K562 (cell line): Measurements from ENCODE around the gene STXBP4. TPM values are rescaled to one million over a fixed set of nuclear protein-coding genes. Genes with fewer than 3 reads are reported as not detected.

ENCODE experiments used
- AFF1 ChIP-seq, 2 experiments: fragments of 450-650 bp; IDR thresholded peaks; 2 replicates each; pipeline ENCODE4 v1.6.1; 2018; ENCODE audit warnings: mild to moderate bottlenecking in 2 of 2, low read depth in 1 of 2; ENCODE audit not compliant: partially characterized antibody in 2 of 2
- ETS1 ChIP-seq: conservative IDR thresholded peaks from 2 replicates; pipeline ENCODE4 v1.6.1; 2011; ENCODE audit warnings: low read depth, mild to moderate bottlenecking, low read length; ENCODE audit not compliant: control insufficient read depth
- HNRNPH1 ChIP-seq: fragments of 200-400 bp; formaldehyde crosslinking; optimal IDR thresholded peaks from 2 replicates; pipeline ENCODE3; 2017; ENCODE audit warnings: low read depth, mild to moderate bottlenecking, low read length, moderate library complexity
- KAT7 ChIP-seq: sonication (generic); formaldehyde crosslinking; IDR thresholded peaks from 2 replicates; pipeline ENCODE4 v1.8.0; 2022; ENCODE audit warnings: missing genetic modification reagents, mild to moderate bottlenecking, borderline replicate concordance
- LCOR ChIP-seq: sonication (generic); formaldehyde crosslinking; IDR thresholded peaks from 2 replicates; pipeline ENCODE4 v1.8.0; 2022; ENCODE audit warnings: mild to moderate bottlenecking, missing genetic modification reagents
- MYNN ChIP-seq, 2 experiments: sonication (generic); formaldehyde crosslinking in 1 of 2; IDR thresholded peaks; 2 replicates each; pipeline versions ENCODE4 v1.5.0 to v1.6.1; 2016 to 2020; ENCODE audit warnings: antibody characterized with exemption in 1 of 2, missing genetic modification reagents in 1 of 2
- PTBP1 ChIP-seq: fragments of 200-400 bp; formaldehyde crosslinking; IDR thresholded peaks from 2 replicates; pipeline ENCODE4 v1.6.1; 2017; ENCODE audit warnings: low read depth, low read length
- RFX1 ChIP-seq: fragments of 450-650 bp; IDR thresholded peaks from 2 replicates; pipeline ENCODE4 v1.6.1; 2016; ENCODE audit warnings: mild to moderate bottlenecking, moderate library complexity
- SETDB1 ChIP-seq: IDR thresholded peaks from one replicate; pipeline ENCODE4 v1.6.1; 2012; ENCODE audit warnings: low read length, control low read depth, inconsistent platforms
- SIRT6 ChIP-seq: IDR thresholded peaks from one replicate; pipeline ENCODE4 v1.6.1; 2012; ENCODE audit warnings: low read depth, mild to moderate bottlenecking, control low read depth, inconsistent platforms, low read length, moderate library complexity
- SREBF1 ChIP-seq: fragments of 150-350 bp; IDR thresholded peaks from 2 replicates; pipeline ENCODE4 v1.6.1; 2014; ENCODE audit warnings: antibody characterized with exemption, low read depth, low read length, borderline replicate concordance
- TCF7L2 ChIP-seq: fragments of 150-350 bp; IDR thresholded peaks from 2 replicates; pipeline ENCODE4 v1.6.1; 2016; ENCODE audit warnings: low read depth, mild to moderate bottlenecking, low read length, moderate library complexity
- ZBTB7A ChIP-seq: IDR thresholded peaks from 2 replicates; pipeline ENCODE4 v1.6.1; 2011; ENCODE audit warnings: low read depth, mild to moderate bottlenecking, low read length, moderate library complexity, borderline replicate concordance; ENCODE audit not compliant: control insufficient read depth
- ZNF644 ChIP-seq: fragments of 200-800 bp; sonication (Bioruptor generic); IDR thresholded peaks from 2 replicates; pipeline ENCODE4 v1.6.1; 2016; ENCODE audit warnings: low read depth, missing genetic modification characterization, missing compliant biosample characterization
- ZSCAN32 ChIP-seq: fragments of 450-650 bp; formaldehyde crosslinking; IDR thresholded peaks from 2 replicates; pipeline ENCODE4 v1.4.0; 2020; ENCODE audit warnings: mild to moderate bottlenecking, moderate library complexity
- polyA plus RNA-seq, 8 experiments: library from polyadenylated mRNA; depleted of rRNA in 4 of 8; stranded (reverse) in 5 of 8; unstranded in 3 of 8; fragments of >200 nt; fragmentation: Nextera tagmentation in 2 of 8; fragmentation: Illumina TruSeq in 1 of 8; extraction: Ambion mirVana in 2 of 8; extraction: Trizol in 1 of 8; gene quantifications; 2 replicates each; pipeline versions ENCODE4 v1.2.1 to v1.2.3, GENCODE V29; 2011 to 2014; ENCODE audit warnings: inconsistent platforms in 1 of 8, missing spikeins in 1 of 8
- total RNA-seq, 7 experiments: library from RNA; depleted of rRNA in 6 of 7; stranded (reverse); fragments of >200 nt in 6 of 7; fragmentation: Illumina TruSeq in 2 of 7; extraction: Trizol in 2 of 7; gene quantifications; 2 replicates each; pipeline versions ENCODE4 v1.2.1 to v1.2.3, GENCODE V29; 2011 to 2021; ENCODE audit warnings: low replicate concordance in 1 of 7

Gene STXBP4
- total and polyA plus RNA-seq, 9 of the 15 experiments (the other 6 are each of a cell fraction or from before 2014, with no cell fraction given), result 11.6 to 23.2 (median 18.5) TPM

- TF ChIP-seq SIRT6 (no peak), PTBP1 (no peak), AFF1 (IDR thresholded peaks at IDR 0.05; ENCODE audit: low read depth in 1 of 2, partially characterized antibody in 2 of 2) (no peak), SETDB1 (no peak), HNRNPH1 (no peak), ZBTB7A (no peak; the same call in 1 of the 2 replicates), RFX1 (no peak), ZNF644 (no peak), SREBF1 (no peak), TCF7L2 (no peak), ZSCAN32 (no peak), ETS1 (no peak), KAT7 (CRISPR knock-in tag) (peak; percentile 56; the same call in 1 of the 2 replicates), MYNN (IDR thresholded peaks at IDR 0.05) (no peak), MYNN (CRISPR knock-in tag; IDR thresholded peaks at IDR 0.05) (no peak), LCOR (CRISPR knock-in tag) (0 out of 2 replicates have a peak, but pooled peaks have one; percentile 45)
Measured at GRCh38 chr17:54968988-54969332, 395 bp downstream of the STXBP4 start (continued).
